Measurements from ENCODE around the gene BATF3. TPM values are rescaled to one million over a fixed set of nuclear protein-coding genes. Genes with fewer than 3 reads are reported as not detected.

BATF3 gene
- total and polyA plus RNA-seq, 9 of the 15 experiments (the other 6 are each of a cell fraction or from before 2014, with no cell fraction given): 0.40 to 3.8 (median 2.0) TPM

DNA sequence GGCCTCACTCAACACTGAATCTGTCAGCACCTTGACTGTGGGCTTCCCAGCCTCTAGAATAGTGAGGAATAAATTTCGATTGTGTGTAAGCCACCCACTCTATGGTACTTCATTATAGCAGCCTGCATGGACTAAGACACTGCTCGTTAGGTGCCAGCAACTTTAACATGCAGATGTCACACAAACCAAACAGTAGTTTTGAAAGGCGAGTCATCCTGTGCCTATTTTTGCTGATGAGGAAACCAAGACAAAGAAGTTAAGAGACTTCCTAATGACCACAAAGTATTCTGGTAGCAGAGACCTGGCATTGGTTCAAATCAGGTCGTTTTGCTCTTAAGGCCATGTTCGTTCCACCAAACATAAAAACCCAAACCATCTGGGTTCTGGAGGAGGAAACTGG is 42.9 kb downstream of the BATF3 start (continued):
- no peak for TF ChIP-seq JUND (IDR thresholded peaks at IDR 0.05; ENCODE audit: borderline replicate concordance, low read depth, low read length)
- no peak for TF ChIP-seq JUND (tag; IDR thresholded peaks at IDR 0.05; ENCODE audit: borderline replicate concordance, low read depth, low read length)
- TF ChIP-seq ZNF584 (CRISPR knock-in tag; IDR thresholded peaks at IDR 0.05; ENCODE audit: low read depth): no peak
- TF ChIP-seq RFX5 (IDR thresholded peaks at IDR 0.05; ENCODE audit: low read depth, low read length): no peak
- no peak for TF ChIP-seq TEAD2 (tag; IDR thresholded peaks at IDR 0.05)
- TF ChIP-seq CBFA2T2 (conservative IDR thresholded peaks at IDR 0.05): no peak
- TF ChIP-seq CREB3 (tag; conservative IDR thresholded peaks at IDR 0.05; ENCODE audit: low read depth): no peak

GRCh38 chr1:212655668-212656440 is 43.8 kb downstream of the BATF3 start:
- Histone ChIP-seq H4K20me1 (replicated peaks; ENCODE audit: control insufficient read depth, insufficient read depth, low read length) (no peaks in the 10 kb centered on the region), H3K36me3 (ENCODE audit: control insufficient read depth, insufficient read depth, low read length) (no peaks in the 10 kb centered on the region), H3K4me1 (replicated peaks in 1 of 2; ENCODE audit: control insufficient read depth in 2 of 2, insufficient read depth in 2 of 2, low read length in 2 of 2) (no peaks in the 10 kb centered on the region), H3K4me3 (no peak overlapping the region), H3K79me2 (ENCODE audit: control insufficient read depth, insufficient read depth, low read length) (no peaks in the 10 kb centered on the region), H3K27ac (ENCODE audit: extremely low read depth, low read depth, low read length) (no peak overlapping the region), H3K4me2 (ENCODE audit: insufficient read depth, low read length) (no peak overlapping the region), H3K9me3 (replicated peaks; ENCODE audit: control insufficient read depth, insufficient read depth, low read depth, low read length) (no peaks in the 10 kb centered on the region), H3K9ac (ENCODE audit: insufficient read depth in 1 of 2, low read depth in 2 of 2, low read length in 2 of 2) (no peak overlapping the region), H2AFZ (ENCODE audit: low read depth, low read length) (no peak overlapping the region), H3K27me3 (ENCODE audit: control insufficient read depth in 2 of 2, insufficient read depth in 2 of 2, low read length in 2 of 2) (peaks cover 7 to 35% of the 10 kb centered on the region in 2 experiments; a peak in 3 of 5 replicates), H3K9me1 (ENCODE audit: control insufficient read depth, insufficient read depth, low read length) (no peaks in the 10 kb centered on the region)
- ChIA-PET CTCF (ENCODE audit: low intra/inter-chr PET ratio) (interaction anchor here (1.0 kb wide), 1 partner anchor 9 kb away, joined by 3 read pairs; no protein-coding TSS in a partner anchor), POLR2A (interaction anchor here (1.1 kb wide), 1 partner anchor 48 kb away, joined by 6 read pairs; the partner anchor contains the start of gene ATF3)
- no peak for DNase-seq (ENCODE audit: extremely low read depth in 1 of 4, low spot score in 3 of 4)
- WGBS (ENCODE audit: insufficient coverage, low coverage, missing lambda C conversion rate): 5% methylated on average over 6 of the region's 6 CpGs
- BruUV-seq (replicated peaks): no TSS peak
- ATAC-seq: peak; percentile 23; the same call in 1 of the 3 replicates
- no peak for FAIRE-seq
- no peak for TF ChIP-seq CC2D1A (IDR thresholded peaks at IDR 0.05)
- TF ChIP-seq NR2C1 (IDR thresholded peaks at IDR 0.05): no peak
- no peak for TF ChIP-seq NR2C1 (tag; IDR thresholded peaks at IDR 0.05)
- peak; percentile 15; the same call in 1 of the 2 replicates for TF ChIP-seq ZNF24 (IDR thresholded peaks at IDR 0.05)
- TF ChIP-seq ZNF224 (CRISPR knock-in tag; IDR thresholded peaks at IDR 0.05): no peak
- intact Hi-C loops (cut with micrococcal nuclease): no loop called here
- in situ Hi-C loops (cut with MboI): no loop called here
